ENCODE results near the gene UBQLN3. TPM values are rescaled to one million over a fixed set of nuclear protein-coding genes. Genes with fewer than 3 reads are reported as not detected.

The UBQLN3 gene
- polyA plus RNA-seq (2013, experiment 1 of 2), result not detected
- not detected for polyA plus RNA-seq (2013, experiment 2 of 2)

- H3K36me3 ChIP-seq (ENCODE audit: control insufficient read depth, insufficient read depth, low read length), result no peaks in the 10 kb centered on the region
- WGBS, 2 experiments (ENCODE audit: insufficient coverage in 2 of 2), result 81 to 94% methylated on average over 2 to 3 of the region's 4 CpGs
- H3K4me1 ChIP-seq (ENCODE audit: control insufficient read depth, insufficient read depth, low read length, poor library complexity, severe bottlenecking), result no peaks in the 10 kb centered on the region
- H3K9me3 ChIP-seq (ENCODE audit: control insufficient read depth, low read length), result no peaks in the 10 kb centered on the region
- H3K27ac ChIP-seq (ENCODE audit: low read depth, low read length, severe bottlenecking), result no peak within 1 kb of the TSS
- no peak within 1 kb of the TSS for H3K4me3 ChIP-seq (ENCODE audit: extremely low read depth, insufficient read depth, low read length, poor library complexity, severe bottlenecking)
These were observed at the start of gene UBQLN3 for GRCh38 chr11:5509803-5510202. TSS of gene UBQLN3 (minus strand) at chr11:5509957. CDS start at chr11:5509558, 399 bp downstream.

DNA sequence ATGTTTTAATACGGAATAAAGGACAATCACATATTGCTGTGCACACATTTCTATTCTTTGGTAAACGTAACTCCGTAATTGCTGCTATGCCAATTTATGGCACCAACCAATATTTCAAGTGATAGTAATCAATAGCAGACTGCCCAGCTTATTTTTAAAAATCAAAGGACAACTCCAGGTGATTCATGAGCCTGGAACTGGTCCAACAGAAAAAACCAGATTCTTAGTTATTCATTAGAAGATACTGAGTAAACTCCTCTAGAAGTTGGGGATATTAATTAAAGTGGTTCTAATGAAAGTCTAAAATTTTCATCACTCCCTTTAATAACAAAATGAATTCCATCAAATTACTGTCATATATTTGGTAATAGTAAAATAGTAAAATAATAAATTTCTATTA lies 48.0 kb upstream of the UBQLN3 start:
- Histone ChIP-seq H3K4me3 (ENCODE audit: extremely low read depth, insufficient read depth, low read length, poor library complexity, severe bottlenecking) (no peak overlapping the region), H3K27ac (ENCODE audit: low read depth, low read length, severe bottlenecking) (no peak overlapping the region), H3K4me1 (ENCODE audit: control insufficient read depth, insufficient read depth, low read length, poor library complexity, severe bottlenecking) (no peaks in the 10 kb centered on the region), H3K9me3 (ENCODE audit: control insufficient read depth, low read length) (no peaks in the 10 kb centered on the region), H3K36me3 (ENCODE audit: control insufficient read depth, insufficient read depth, low read length) (no peaks in the 10 kb centered on the region)
- WGBS, 2 experiments (ENCODE audit: insufficient coverage in 2 of 2), result no CpG with 5 or more reads among the region's 3 CpGs

DNA sequence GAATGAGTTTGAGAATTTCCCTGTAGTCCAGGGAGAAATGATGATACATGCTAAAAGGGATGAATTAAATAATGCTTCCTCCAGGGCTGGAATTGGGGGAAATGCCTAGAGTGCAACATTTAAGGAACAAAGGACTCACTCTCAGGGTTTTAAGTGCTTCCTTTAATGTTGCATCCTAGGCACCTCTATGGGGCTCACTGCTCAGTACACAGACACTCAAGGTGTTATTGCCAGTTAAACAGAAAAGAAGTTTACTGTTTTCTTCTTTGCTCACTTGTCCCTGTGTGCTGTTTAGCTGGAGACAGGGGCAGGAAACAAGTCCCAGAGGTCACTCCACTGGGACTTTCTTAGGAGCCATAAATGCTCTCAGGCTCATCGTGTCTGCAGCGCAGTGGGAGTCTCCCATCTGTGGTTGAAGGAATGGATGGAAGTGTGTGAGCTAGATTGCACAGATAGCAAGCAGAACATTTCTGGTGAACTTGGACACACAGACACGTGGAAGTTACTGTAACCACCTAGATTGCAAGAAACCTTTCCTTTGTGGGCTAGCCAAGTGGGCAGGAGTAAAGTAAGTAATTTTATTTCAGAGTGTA lies 46.9 kb upstream of the UBQLN3 start:
- 81 to 83% methylated on average over 3 of the region's 3 CpGs for WGBS, 2 experiments (ENCODE audit: insufficient coverage in 2 of 2)
- Histone ChIP-seq H3K9me3 (ENCODE audit: control insufficient read depth, low read length) (no peaks in the 10 kb centered on the region), H3K36me3 (ENCODE audit: control insufficient read depth, insufficient read depth, low read length) (no peaks in the 10 kb centered on the region), H3K27ac (ENCODE audit: low read depth, low read length, severe bottlenecking) (no peak overlapping the region), H3K4me3 (ENCODE audit: extremely low read depth, insufficient read depth, low read length, poor library complexity, severe bottlenecking) (no peak overlapping the region), H3K4me1 (ENCODE audit: control insufficient read depth, insufficient read depth, low read length, poor library complexity, severe bottlenecking) (no peaks in the 10 kb centered on the region)

DNA sequence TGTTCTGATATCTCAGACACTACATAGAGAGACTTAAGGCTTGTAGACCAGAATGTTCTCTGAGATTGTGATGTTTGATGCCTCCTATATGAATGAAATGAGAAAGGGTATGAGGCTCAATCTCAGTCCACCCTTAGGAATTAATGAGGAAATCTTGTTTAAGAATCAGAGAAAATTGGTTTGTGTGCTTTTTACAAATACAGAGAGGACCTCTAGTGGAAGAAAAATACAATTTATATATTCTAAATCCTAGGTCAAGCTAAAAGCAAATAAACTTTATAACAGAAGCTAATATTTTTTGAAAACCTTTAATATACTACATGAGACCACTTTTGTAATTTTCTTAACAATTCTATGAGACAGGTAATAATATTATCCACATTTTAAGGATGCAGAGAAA lies 43.6 kb upstream of the UBQLN3 start:
- Histone ChIP-seq H3K36me3 (ENCODE audit: control insufficient read depth, insufficient read depth, low read length) (no peaks in the 10 kb centered on the region), H3K9me3 (ENCODE audit: control insufficient read depth, low read length) (no peaks in the 10 kb centered on the region), H3K4me3 (ENCODE audit: extremely low read depth, insufficient read depth, low read length, poor library complexity, severe bottlenecking) (no peak overlapping the region), H3K4me1 (ENCODE audit: control insufficient read depth, insufficient read depth, low read length, poor library complexity, severe bottlenecking) (peaks cover 3% of the 10 kb centered on the region), H3K27ac (ENCODE audit: low read depth, low read length, severe bottlenecking) (no peak overlapping the region)

DNA sequence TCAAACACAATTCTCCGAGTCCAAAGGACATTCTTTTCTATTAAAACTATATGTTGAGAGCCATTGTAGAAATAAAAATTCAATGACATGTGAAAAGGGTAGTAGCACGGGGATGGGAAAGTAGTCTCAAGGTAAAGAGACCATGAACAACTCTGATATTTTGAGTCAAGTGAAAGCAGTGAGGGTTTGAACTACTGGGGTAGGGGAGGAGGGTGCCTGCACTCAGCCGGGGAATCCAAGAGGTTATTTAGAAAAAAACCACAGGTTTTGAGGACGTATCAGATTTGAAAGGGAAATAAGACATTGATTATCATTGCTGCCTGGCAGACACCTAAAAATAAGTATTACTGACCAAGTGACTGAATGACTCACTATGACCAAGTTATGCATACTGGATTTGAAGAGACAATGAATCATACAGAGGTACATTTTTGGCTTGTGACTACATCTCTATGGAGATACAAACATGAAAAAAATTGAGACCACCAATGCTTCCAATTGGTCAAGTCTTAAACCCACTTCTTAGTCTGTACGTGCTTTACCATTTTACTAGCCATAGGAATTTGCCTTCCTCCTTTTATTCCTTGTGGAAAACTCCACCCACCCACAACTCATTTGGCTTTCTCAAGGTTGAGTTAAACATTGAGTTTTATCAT lies 40.8 kb upstream of the UBQLN3 start:
- Histone ChIP-seq H3K36me3 (ENCODE audit: control insufficient read depth, insufficient read depth, low read length) (no peaks in the 10 kb centered on the region), H3K4me1 (ENCODE audit: control insufficient read depth, insufficient read depth, low read length, poor library complexity, severe bottlenecking) (peaks cover 3% of the 10 kb centered on the region), H3K27ac (ENCODE audit: low read depth, low read length, severe bottlenecking) (no peak overlapping the region), H3K9me3 (ENCODE audit: control insufficient read depth, low read length) (no peaks in the 10 kb centered on the region), H3K4me3 (ENCODE audit: extremely low read depth, insufficient read depth, low read length, poor library complexity, severe bottlenecking) (no peak overlapping the region)
- WGBS, 2 experiments (ENCODE audit: insufficient coverage in 2 of 2), result 71% methylated on average over 3 to 4 of the region's 5 CpGs

DNA sequence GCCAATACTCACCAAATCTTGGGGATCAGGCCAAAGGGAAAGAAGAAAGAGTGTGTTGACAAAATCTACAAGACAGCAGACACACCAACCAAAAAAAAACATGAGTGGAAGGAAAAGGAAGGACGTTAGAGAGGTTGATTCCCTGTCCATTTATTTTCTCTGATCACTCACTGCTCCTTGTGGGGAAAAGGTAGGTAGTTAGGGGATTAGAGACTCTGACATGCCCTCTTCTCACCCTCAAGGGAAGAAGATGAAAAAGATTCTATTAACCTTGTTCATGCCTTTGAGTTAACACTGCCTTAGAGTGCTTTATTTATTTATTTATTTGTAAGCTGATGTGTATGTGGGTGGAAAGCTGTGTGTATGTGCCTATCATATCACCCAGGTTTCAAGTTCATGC lies 38.7 kb upstream of the UBQLN3 start, which contains the start of gene OR52H1:
TSS of gene OR52H1 (minus strand) at position 101 of the 400 bp plus-strand sequence. CDS start 3,035 bp downstream, outside the sequence.
- Histone ChIP-seq H3K27ac (ENCODE audit: low read depth, low read length, severe bottlenecking) (no peak within 1 kb of the TSS), H3K4me3 (ENCODE audit: extremely low read depth, insufficient read depth, low read length, poor library complexity, severe bottlenecking) (no peak within 1 kb of the TSS), H3K36me3 (ENCODE audit: control insufficient read depth, insufficient read depth, low read length) (no peaks in the 10 kb centered on the region), H3K9me3 (ENCODE audit: control insufficient read depth, low read length) (no peaks in the 10 kb centered on the region), H3K4me1 (ENCODE audit: control insufficient read depth, insufficient read depth, low read length, poor library complexity, severe bottlenecking) (peaks cover 3% of the 10 kb centered on the region)
- no CpG with 5 or more reads among the region's 1 CpG for WGBS, 2 experiments (ENCODE audit: insufficient coverage in 2 of 2)

GRCh38 chr11:5547982-5548381 lies 38.2 kb upstream of the UBQLN3 start:
- Histone ChIP-seq H3K36me3 (ENCODE audit: control insufficient read depth, insufficient read depth, low read length) (no peaks in the 10 kb centered on the region), H3K9me3 (ENCODE audit: control insufficient read depth, low read length) (no peaks in the 10 kb centered on the region), H3K4me1 (ENCODE audit: control insufficient read depth, insufficient read depth, low read length, poor library complexity, severe bottlenecking) (peaks cover 3% of the 10 kb centered on the region), H3K4me3 (ENCODE audit: extremely low read depth, insufficient read depth, low read length, poor library complexity, severe bottlenecking) (no peak overlapping the region), H3K27ac (ENCODE audit: low read depth, low read length, severe bottlenecking) (no peak overlapping the region)
- WGBS, 2 experiments (ENCODE audit: insufficient coverage in 2 of 2), result 100% methylated on average over 1 of the region's 1 CpG; no CpG with 5 or more reads in 1 of the 2 experiments

DNA sequence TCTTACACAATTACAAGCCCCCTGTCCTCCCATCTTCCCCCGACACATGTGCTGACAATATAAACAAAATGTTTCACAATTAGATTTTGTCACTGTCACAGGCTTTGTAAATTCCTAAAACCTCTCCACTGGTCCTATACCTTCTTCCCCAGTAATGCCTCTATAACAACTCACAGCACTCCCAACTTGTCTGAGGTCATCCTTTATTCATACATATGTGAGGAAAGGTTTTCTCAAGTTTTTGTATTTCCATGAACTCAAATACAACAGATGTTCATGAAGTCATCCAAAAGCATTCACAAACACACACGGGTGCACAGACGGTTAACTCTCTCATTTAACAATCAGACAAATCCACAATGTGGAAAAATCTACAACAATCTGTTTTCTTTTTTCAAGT lies 36.7 kb upstream of the UBQLN3 start:
- Histone ChIP-seq H3K4me1 (ENCODE audit: control insufficient read depth, insufficient read depth, low read length, poor library complexity, severe bottlenecking) (peaks cover 3% of the 10 kb centered on the region), H3K9me3 (ENCODE audit: control insufficient read depth, low read length) (no peaks in the 10 kb centered on the region), H3K36me3 (ENCODE audit: control insufficient read depth, insufficient read depth, low read length) (no peaks in the 10 kb centered on the region), H3K27ac (ENCODE audit: low read depth, low read length, severe bottlenecking) (no peak overlapping the region), H3K4me3 (ENCODE audit: extremely low read depth, insufficient read depth, low read length, poor library complexity, severe bottlenecking) (no peak overlapping the region)
- 80 to 84% methylated on average over 1 to 2 of the region's 3 CpGs for WGBS, 2 experiments (ENCODE audit: insufficient coverage in 2 of 2)

DNA sequence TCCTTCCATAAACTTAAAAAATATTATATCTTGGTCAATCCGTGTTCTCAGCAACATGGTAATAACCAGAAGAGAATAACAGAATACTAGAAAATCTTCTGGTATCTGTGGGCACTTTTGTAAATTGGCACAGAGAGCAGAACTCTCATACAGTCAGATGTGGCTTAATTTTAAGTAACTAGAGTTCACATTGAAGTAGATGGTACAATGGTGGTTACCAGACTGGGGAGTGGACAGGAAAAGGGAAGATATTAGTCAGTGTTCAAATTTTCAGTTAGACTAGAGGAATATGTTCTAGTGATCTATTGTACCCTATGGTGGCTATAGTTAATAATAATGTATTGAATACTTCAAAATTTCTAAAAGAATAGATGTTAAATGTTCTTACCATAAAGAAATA lies 31.7 kb upstream of the UBQLN3 start:
- H3K27ac ChIP-seq (ENCODE audit: low read depth, low read length, severe bottlenecking), result no peak overlapping the region
- H3K9me3 ChIP-seq (ENCODE audit: control insufficient read depth, low read length), result no peaks in the 10 kb centered on the region
- H3K4me1 ChIP-seq (ENCODE audit: control insufficient read depth, insufficient read depth, low read length, poor library complexity, severe bottlenecking), result no peaks in the 10 kb centered on the region
- no peaks in the 10 kb centered on the region for H3K36me3 ChIP-seq (ENCODE audit: control insufficient read depth, insufficient read depth, low read length)
- no peak overlapping the region for H3K4me3 ChIP-seq (ENCODE audit: extremely low read depth, insufficient read depth, low read length, poor library complexity, severe bottlenecking)
- no CpG with 5 or more reads among the region's 1 CpG for WGBS, 2 experiments (ENCODE audit: insufficient coverage in 2 of 2)

DNA sequence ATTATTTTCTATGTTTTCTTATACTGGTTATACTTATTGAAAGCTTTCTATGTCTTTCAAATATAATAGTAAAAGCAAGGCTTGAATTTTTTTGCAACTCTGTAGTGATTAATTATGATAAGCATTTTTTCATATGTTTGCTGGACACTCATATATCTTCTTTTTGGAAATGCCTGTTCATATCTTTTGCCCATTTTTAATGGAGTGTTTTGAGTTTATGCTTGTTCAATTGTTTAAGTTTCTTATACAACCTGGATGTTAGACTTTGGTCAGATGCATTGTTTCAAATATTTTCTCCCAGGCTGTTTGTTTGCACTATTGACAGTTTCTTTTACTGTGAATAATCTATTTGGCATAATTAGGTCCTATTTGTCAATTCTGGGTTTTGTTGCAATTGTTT lies 26.7 kb upstream of the UBQLN3 start:
- H3K4me1 ChIP-seq (ENCODE audit: control insufficient read depth, insufficient read depth, low read length, poor library complexity, severe bottlenecking), result no peaks in the 10 kb centered on the region
- no peak overlapping the region for H3K4me3 ChIP-seq (ENCODE audit: extremely low read depth, insufficient read depth, low read length, poor library complexity, severe bottlenecking)
- no peaks in the 10 kb centered on the region for H3K9me3 ChIP-seq (ENCODE audit: control insufficient read depth, low read length)
- H3K27ac ChIP-seq (ENCODE audit: low read depth, low read length, severe bottlenecking), result no peak overlapping the region
- H3K36me3 ChIP-seq (ENCODE audit: control insufficient read depth, insufficient read depth, low read length), result no peaks in the 10 kb centered on the region

GRCh38 chr11:5534046-5534445 lies 24.3 kb upstream of the UBQLN3 start:
- H3K27ac ChIP-seq (ENCODE audit: low read depth, low read length, severe bottlenecking), result no peak overlapping the region
- no peaks in the 10 kb centered on the region for H3K4me1 ChIP-seq (ENCODE audit: control insufficient read depth, insufficient read depth, low read length, poor library complexity, severe bottlenecking)
- WGBS, 2 experiments (ENCODE audit: insufficient coverage in 2 of 2), result no CpG with 5 or more reads among the region's 1 CpG
- no peak overlapping the region for H3K4me3 ChIP-seq (ENCODE audit: extremely low read depth, insufficient read depth, low read length, poor library complexity, severe bottlenecking)
- no peaks in the 10 kb centered on the region for H3K9me3 ChIP-seq (ENCODE audit: control insufficient read depth, low read length)
- H3K36me3 ChIP-seq (ENCODE audit: control insufficient read depth, insufficient read depth, low read length), result no peaks in the 10 kb centered on the region

All from mesodermal cell (in vitro differentiated cells).